OCI-LY7 (cell line): ENCODE data around the gene HOXA10. TPM values are rescaled to one million over a fixed set of nuclear protein-coding genes. Genes with fewer than 3 reads are reported as not detected.

ENCODE experiments used
- BruUV-seq: library from RNA; stranded (reverse); fragments of 400-500 nt; replicated peaks from 2 replicates; lab custom pipeline; 2021; lab: Mats Ljungman, UMichigan
- CTCF ChIA-PET: fragments of 300-600 bp; sonication (Branson Sonifier 250); formaldehyde crosslinking; loops from one replicate; lab custom pipeline; 2022; ENCODE audit warnings: antibody characterized with exemption; ENCODE audit not compliant: unreplicated experiment; lab: Charles Lee
- POLR2A ChIA-PET: fragments of 300-600 bp; sonication (Branson Sonifier 250); formaldehyde crosslinking; loops from one replicate; lab custom pipeline; 2022; ENCODE audit warnings: antibody characterized with exemption; lab: Charles Lee
- DNase-seq: peaks from one replicate; pipeline ENCODE4 v3.0.0-alpha.2; 2015; ENCODE audit warnings: low spot score
- H2AFZ ChIP-seq: fragments of 200-600 bp; sonication (generic), shearing (Covaris generic); 2 replicates; pipeline ENCODE4 v1.6.1; 2014; ENCODE audit warnings: mild to moderate bottlenecking, antibody characterized with exemption, low read length, moderate library complexity
- H3K27ac ChIP-seq: fragments of 200-600 bp; sonication (generic); 2 replicates; pipeline ENCODE4 v1.5.1; 2014; ENCODE audit warnings: mixed run types, low read depth, mild to moderate bottlenecking, moderate library complexity, low read length, inconsistent platforms; ENCODE audit not compliant: poor library complexity, severe bottlenecking
- H3K36me3 ChIP-seq: fragments of 200-600 bp; sonication (generic); 2 replicates; pipeline ENCODE4 v1.6.1; 2014; ENCODE audit warnings: mild to moderate bottlenecking, antibody characterized with exemption, low read length, moderate library complexity, mixed read lengths; ENCODE audit not compliant: insufficient read depth
- H3K4me1 ChIP-seq: fragments of 200-600 bp; sonication (generic); 2 replicates; pipeline ENCODE4 v1.5.1; 2014; ENCODE audit warnings: mild to moderate bottlenecking, low read length; ENCODE audit not compliant: insufficient read depth, poor library complexity, severe bottlenecking
- H3K4me2 ChIP-seq: fragments of 200-600 bp; sonication (generic); 2 replicates; pipeline ENCODE4 v1.6.1; 2014; ENCODE audit warnings: mild to moderate bottlenecking, low read length
- H3K4me3 ChIP-seq: fragments of 200-600 bp; sonication (generic); 2 replicates; pipeline ENCODE4 v1.5.1; 2014; ENCODE audit warnings: mild to moderate bottlenecking, low read depth, low read length; ENCODE audit not compliant: poor library complexity, severe bottlenecking
- H3K79me2 ChIP-seq: fragments of 200-600 bp; sonication (generic); 2 replicates; pipeline ENCODE4 v1.6.1; 2016; ENCODE audit warnings: low read depth, mild to moderate bottlenecking, low read length, moderate library complexity, mixed read lengths; ENCODE audit not compliant: insufficient read depth
- H3K9me2 ChIP-seq: fragments of 200-600 bp; sonication (generic); 2 replicates; pipeline ENCODE4 v1.6.1; 2016; ENCODE audit warnings: mild to moderate bottlenecking, low read length, mixed read lengths; ENCODE audit not compliant: insufficient read depth
- H3K9me3 ChIP-seq: fragments of 200-600 bp; sonication (generic); 2 replicates; pipeline ENCODE4 v1.6.1; 2014; ENCODE audit warnings: mild to moderate bottlenecking, mixed run types, low read length, mixed read lengths
- H4K20me1 ChIP-seq: fragments of 200-600 bp; sonication (generic); 2 replicates; pipeline ENCODE4 v1.6.1; 2014; ENCODE audit warnings: mild to moderate bottlenecking, antibody characterized with exemption, low read length, moderate library complexity, mixed read lengths; ENCODE audit not compliant: insufficient read depth
- EZH2phosphoT487 ChIP-seq: fragments of 200-600 bp; sonication (generic); IDR thresholded peaks from 2 replicates; pipeline ENCODE4 v1.6.1; 2018; ENCODE audit warnings: low read depth, borderline replicate concordance, mild to moderate bottlenecking, mixed run types, antibody characterized with exemption, low read length, moderate library complexity, mixed read lengths
- intact Hi-C: fragments of 100-400 bp; cut with micrococcal nuclease; formaldehyde crosslinking; loops from one replicate; pipeline ENCODE4 v1.10.0; 2022; ENCODE audit not compliant: unreplicated experiment
- total RNA-seq, 2 experiments: library from RNA; depleted of rRNA in 1 of 2; stranded (reverse); fragments of >200 nt in 1 of 2; shearing (Covaris generic) in 1 of 2; gene quantifications; 2 replicates each; pipeline ENCODE4 v1.2.3, GENCODE V29; 2014 to 2022
- TF ChIP-seq, protein P1 (sequence below): fragments of 200-600 bp; sonication (generic); conservative IDR thresholded peaks from 2 replicates; pipeline ENCODE4 v1.5.1; 2014; ENCODE audit warnings: mild to moderate bottlenecking, antibody characterized with exemption, low read length, moderate library complexity, mixed read lengths

Gene HOXA10
- total RNA-seq, 2 experiments from 2014 or later = not detected

DNA sequence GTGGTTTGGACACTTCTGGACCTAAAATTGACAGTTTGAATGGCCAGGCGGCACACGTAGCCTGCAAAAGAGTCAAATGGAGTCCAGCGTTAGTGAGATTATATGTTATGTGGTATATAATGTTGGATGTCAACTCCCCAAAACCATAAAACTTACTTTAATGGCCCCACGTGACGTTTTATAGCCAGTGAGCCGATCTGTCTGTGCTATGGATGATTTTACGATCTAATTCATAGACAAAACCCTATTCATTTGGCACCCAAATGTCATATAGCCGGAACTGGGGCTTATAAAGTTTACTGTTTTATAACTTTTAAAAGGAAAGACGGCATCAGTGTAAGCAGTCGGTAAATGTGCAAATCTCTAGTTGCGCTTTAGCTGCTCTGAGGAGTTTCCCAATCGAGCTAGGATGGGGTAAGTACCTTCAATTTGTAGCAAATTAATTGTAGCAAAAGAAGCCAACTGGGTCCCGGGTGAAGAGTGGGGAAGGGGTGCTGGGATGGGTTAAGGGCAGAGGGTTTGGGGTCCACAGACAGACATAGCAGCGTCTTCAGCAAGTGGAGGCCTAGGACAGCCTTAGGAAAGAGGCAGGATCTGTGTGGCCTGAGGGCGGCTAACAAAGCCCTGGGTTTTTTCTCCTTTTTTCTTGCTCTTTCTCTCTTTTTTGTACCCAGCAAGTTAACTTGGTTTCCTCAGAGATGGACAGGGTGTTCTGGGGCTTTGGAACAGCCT lies 33.8 kb downstream of the HOXA10 start:
- no peaks in the 10 kb centered on the region for H4K20me1 ChIP-seq
- DNase-seq = no peak
- H3K36me3 ChIP-seq = peaks cover 15% of the 10 kb centered on the region
- ChIA-PET CTCF (no interaction called here), POLR2A (interaction anchor here (0.7 kb wide), 1 partner anchor 21 kb away, joined by 3 read pairs; no protein-coding TSS in a partner anchor)
- H3K79me2 ChIP-seq = no peaks in the 10 kb centered on the region
- no peak overlapping the region for H2AFZ ChIP-seq
- no peaks in the 10 kb centered on the region for H3K9me2 ChIP-seq
- no peak overlapping the region for H3K4me2 ChIP-seq
- TF ChIP-seq EZH2phosphoT487 = no peak
- TF ChIP-seq, protein P1, sequence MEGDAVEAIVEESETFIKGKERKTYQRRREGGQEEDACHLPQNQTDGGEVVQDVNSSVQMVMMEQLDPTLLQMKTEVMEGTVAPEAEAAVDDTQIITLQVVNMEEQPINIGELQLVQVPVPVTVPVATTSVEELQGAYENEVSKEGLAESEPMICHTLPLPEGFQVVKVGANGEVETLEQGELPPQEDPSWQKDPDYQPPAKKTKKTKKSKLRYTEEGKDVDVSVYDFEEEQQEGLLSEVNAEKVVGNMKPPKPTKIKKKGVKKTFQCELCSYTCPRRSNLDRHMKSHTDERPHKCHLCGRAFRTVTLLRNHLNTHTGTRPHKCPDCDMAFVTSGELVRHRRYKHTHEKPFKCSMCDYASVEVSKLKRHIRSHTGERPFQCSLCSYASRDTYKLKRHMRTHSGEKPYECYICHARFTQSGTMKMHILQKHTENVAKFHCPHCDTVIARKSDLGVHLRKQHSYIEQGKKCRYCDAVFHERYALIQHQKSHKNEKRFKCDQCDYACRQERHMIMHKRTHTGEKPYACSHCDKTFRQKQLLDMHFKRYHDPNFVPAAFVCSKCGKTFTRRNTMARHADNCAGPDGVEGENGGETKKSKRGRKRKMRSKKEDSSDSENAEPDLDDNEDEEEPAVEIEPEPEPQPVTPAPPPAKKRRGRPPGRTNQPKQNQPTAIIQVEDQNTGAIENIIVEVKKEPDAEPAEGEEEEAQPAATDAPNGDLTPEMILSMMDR = no peak
- no peak overlapping the region for H3K4me3 ChIP-seq
- no peaks in the 10 kb centered on the region for H3K9me3 ChIP-seq
- intact Hi-C loops = no loop called here
- no TSS peak for BruUV-seq
- no peaks in the 10 kb centered on the region for H3K4me1 ChIP-seq
- no peak overlapping the region for H3K27ac ChIP-seq

DNA sequence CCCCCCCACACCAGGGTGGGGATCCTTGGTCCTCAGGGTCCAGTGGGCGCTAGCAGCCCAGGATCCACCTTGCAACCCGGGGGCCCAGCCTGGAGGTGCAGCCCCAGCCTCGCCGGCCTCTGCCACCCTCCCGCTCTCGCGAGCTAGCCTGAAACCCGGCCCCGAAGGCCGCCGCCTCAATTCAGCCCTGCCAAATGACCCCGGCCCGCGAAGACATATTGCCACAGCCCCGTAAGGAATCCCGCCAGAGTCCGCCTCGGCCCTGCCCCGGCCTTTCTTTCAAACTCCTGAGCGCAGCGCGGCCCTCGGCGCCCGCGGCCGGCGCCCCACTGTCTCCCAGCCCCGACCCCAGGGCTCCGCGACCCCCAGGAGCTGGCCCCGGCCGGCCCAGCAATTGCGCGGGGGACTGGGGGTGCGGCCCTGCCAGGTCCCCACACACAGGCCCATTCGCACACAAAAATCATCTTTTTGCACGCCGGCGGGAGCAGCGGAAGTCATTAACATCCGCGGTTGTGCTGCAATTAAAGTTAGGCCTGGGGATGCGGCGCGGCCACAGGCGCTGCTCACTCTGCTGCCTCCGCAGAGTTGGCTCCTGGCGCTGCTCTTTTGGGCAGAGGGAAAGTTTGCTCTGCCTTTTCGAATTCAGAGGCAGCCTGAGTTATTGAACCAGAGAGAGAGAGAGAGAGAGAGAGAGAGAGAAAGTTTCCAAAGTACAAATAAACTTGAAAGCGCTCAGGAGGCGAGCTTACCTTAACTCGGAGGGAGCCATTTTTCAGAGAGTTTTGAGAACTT lies 34.6 kb downstream of the HOXA10 start:
- Histone ChIP-seq H3K4me1 (no peaks in the 10 kb centered on the region), H2AFZ (no peak overlapping the region), H3K27ac (no peak overlapping the region), H4K20me1 (no peaks in the 10 kb centered on the region), H3K9me3 (no peaks in the 10 kb centered on the region), H3K9me2 (no peaks in the 10 kb centered on the region), H3K4me2 (no peak overlapping the region), H3K36me3 (peaks cover 13% of the 10 kb centered on the region), H3K4me3 (no peak overlapping the region), H3K79me2 (no peaks in the 10 kb centered on the region)
- no peak for TF ChIP-seq EZH2phosphoT487
- TF ChIP-seq, protein P1 = no peak
- DNase-seq = no peak
- CTCF ChIA-PET = no interaction called here
- BruUV-seq = no TSS peak
- intact Hi-C loops = no loop called here
- POLR2A ChIA-PET = no interaction called here

DNA sequence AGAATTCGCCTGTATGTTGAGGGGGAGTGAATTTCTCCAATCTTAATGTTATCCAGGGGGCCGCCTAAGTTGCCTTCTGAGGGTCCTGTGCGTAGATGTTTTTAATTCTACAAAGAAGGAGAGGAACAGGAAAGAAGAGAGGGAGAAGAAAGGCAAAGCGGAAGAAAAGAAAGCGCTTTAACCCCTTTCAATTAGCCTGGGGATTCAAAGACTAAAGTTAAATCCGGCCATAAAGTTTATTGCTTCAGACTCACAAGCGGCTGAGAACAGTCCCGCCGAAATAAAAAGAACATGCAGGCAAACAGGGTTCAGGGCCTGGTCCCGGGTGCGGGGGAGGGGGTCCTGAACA lies 35.2 kb downstream of the HOXA10 start:
- no TSS peak for BruUV-seq
- CTCF ChIA-PET = no interaction called here

More for the DNA sequence above, 35.2 kb downstream of the HOXA10 start:
- no peaks in the 10 kb centered on the region for H3K4me1 ChIP-seq
- H3K36me3 ChIP-seq = peaks cover 8% of the 10 kb centered on the region; the same call in 1 of the 2 replicates
- no peaks in the 10 kb centered on the region for H4K20me1 ChIP-seq
- no peak overlapping the region for H3K4me3 ChIP-seq
- no peaks in the 10 kb centered on the region for H3K9me3 ChIP-seq
- TF ChIP-seq EZH2phosphoT487 = no peak
- TF ChIP-seq, protein P1 = no peak
- H3K27ac ChIP-seq = no peak overlapping the region
- H3K79me2 ChIP-seq = no peaks in the 10 kb centered on the region
- no peak overlapping the region for H3K4me2 ChIP-seq
- POLR2A ChIA-PET = no interaction called here
- DNase-seq = no peak
- intact Hi-C loops = no loop called here
- H2AFZ ChIP-seq = no peak overlapping the region
- H3K9me2 ChIP-seq = no peaks in the 10 kb centered on the region
